ENCODE results near the gene STK32C.
A peak's percentile ranks its signal among the peaks of the same experiment; 100 is the strongest.

STK32C gene

DNA sequence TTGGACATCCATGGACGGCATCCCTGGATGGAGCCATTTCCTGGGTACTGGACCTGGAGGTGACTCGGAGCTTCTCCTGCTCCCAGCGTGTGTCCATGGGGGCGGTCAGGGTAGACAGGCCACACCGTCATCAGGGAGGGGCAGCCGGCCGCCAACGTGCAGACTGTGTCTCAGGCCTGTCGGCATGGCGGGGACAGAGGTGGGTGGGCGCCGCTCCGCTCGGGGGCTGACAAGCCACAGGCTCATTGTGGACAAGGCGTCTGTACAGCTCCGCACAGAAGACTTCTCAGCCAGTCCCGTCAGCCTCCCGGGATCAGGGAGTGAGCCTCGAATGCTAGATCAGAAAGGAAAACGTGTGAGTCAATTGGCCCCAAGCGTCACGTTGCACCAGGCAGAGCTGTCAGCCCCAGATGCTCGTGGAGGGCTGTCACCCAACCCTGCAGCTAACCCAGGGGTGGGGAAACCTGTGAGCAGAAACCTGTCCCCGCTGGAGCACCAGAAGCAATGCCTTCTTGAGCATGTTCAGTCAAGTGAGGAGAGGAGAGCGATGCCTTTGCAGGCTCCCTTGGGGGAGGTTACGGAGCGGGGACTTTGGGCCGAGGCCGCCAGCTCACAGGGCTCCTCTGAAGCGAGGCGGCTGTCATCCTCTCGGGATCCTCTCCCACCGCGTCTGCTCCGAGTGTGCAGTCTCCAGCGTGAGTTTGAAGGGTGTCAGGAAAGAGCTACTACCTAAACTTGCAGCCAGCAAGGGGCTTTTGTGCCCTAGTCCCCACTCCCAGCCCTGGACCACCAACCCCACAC lies 137.0 kb downstream of the STK32C start:
- H3K4me1 Mint-ChIP-seq (ENCODE audit: low read depth): peaks cover 5% of the 10 kb centered on the region
- H3K9me3 Mint-ChIP-seq: no peaks in the 10 kb centered on the region
- no peaks in the 10 kb centered on the region for H3K36me3 Mint-ChIP-seq (ENCODE audit: low read depth)
- H3K4me3 Mint-ChIP-seq: no peak overlapping the region
- H3K27me3 Mint-ChIP-seq: no peaks in the 10 kb centered on the region
- H3K27ac Mint-ChIP-seq: no peak overlapping the region

DNA sequence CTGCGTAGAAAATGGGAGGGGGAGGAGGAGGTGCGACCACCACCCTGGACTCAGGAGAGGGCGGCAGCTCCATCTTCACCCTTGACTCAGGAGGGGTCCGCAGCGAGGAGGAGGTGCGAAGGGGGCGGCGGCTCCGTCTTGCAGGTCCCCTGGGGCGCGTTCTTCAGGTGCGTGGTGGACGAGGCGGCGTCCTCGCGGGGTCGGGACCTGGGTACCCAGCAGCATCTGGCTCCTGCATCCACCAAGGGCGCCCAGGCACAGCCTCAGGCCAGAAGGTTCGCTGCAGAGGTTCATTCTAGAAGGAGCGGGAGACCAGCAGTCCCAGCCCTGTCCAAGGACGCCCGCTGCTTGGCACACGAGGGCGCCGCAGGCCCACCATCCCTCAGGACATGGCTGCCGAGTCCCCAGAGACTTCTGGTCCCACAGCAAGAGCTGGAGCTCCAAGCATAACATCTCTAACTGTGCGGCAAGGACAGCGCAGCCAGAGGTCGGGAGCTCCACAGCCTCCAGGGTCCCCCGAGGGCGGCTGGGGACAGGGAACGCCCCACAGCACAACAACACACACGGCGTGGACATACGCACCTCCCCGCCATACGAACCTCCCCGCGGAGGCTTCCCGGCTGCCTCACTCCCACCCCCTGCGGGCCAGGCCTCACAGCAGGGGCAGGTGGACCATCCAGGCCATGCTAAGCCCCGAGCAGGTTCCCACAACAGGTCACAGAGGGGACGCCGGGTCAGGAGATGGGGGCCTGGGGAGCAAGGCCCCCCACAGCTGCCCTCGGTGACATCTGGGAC lies 137.8 kb downstream of the STK32C start:
- Mint-ChIP-seq H3K9me3 (no peaks in the 10 kb centered on the region), H3K4me1 (ENCODE audit: low read depth) (peaks cover 5% of the 10 kb centered on the region), H3K4me3 (no peak overlapping the region), H3K27ac (no peak overlapping the region), H3K36me3 (ENCODE audit: low read depth) (no peaks in the 10 kb centered on the region), H3K27me3 (no peaks in the 10 kb centered on the region)

DNA sequence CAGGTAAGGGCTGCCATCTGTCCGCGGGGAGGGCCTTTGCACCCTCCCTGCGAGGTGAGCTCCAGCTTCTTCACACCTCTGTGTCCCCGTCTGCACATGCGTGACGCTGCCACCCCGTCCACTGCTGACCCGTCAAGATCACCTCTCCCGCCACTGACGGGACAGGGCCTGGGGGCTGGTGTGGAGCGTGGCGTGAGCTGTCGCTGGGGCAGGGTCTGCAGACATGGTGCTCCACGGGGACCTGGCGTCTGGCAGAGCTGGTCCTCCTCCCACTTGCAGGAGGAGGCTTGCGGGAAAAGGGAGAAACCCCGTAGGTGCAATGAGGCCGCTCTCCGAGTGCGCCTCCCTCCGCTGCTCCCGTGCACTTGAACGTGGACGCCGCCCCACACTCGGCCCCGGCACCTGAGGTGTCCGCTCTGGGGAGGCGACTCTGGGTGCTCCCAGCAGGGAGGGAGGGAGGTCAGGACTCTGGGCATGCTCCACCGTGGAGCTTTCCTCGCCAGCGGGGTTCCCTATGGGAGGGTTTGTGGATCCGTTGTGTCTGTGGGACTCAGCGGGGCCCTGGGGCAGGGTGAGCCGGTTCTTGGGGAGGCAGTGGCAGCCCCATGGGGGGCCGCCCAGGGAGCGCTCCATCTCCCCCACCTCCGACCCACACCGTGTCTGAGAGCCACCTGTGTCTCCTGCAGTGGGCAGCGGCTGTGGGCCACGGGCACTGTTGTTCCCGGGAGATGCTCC lies 138.6 kb downstream of the STK32C start:
- no peak overlapping the region for H3K27ac Mint-ChIP-seq
- H3K27me3 Mint-ChIP-seq: no peaks in the 10 kb centered on the region
- peaks cover 8% of the 10 kb centered on the region for H3K4me1 Mint-ChIP-seq (ENCODE audit: low read depth)
- no peak overlapping the region for H3K4me3 Mint-ChIP-seq
- H3K9me3 Mint-ChIP-seq: no peaks in the 10 kb centered on the region
- H3K36me3 Mint-ChIP-seq (ENCODE audit: low read depth): no peaks in the 10 kb centered on the region

DNA sequence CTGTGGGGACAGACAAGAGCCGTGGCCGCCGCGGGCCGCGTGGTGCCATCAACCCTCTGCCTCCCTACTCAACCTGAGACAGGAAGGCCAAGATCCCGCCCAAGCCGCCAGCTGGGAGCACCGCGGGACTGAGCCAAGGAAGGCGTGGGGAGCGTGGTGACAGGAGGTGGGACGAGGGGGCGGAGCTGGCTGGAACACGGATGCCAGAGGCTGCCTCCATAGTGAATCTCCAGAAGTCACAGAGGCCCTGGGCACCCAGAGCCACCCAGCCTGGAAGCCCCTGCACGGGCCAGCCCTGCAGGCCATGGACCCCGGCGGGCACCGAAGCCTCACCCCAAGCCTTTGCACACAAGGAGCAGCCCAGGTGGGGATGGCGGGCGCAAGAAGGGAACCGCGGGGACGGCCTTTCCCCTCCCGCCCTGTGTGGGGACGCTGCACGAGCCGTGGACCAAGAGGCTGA lies 139.1 kb downstream of the STK32C start:
- H3K4me3 Mint-ChIP-seq: no peak overlapping the region
- H3K27me3 Mint-ChIP-seq: no peaks in the 10 kb centered on the region
- peaks cover 8% of the 10 kb centered on the region for H3K4me1 Mint-ChIP-seq (ENCODE audit: low read depth)
- H3K27ac Mint-ChIP-seq: no peak overlapping the region
- no peaks in the 10 kb centered on the region for H3K9me3 Mint-ChIP-seq
- no peaks in the 10 kb centered on the region for H3K36me3 Mint-ChIP-seq (ENCODE audit: low read depth)

DNA sequence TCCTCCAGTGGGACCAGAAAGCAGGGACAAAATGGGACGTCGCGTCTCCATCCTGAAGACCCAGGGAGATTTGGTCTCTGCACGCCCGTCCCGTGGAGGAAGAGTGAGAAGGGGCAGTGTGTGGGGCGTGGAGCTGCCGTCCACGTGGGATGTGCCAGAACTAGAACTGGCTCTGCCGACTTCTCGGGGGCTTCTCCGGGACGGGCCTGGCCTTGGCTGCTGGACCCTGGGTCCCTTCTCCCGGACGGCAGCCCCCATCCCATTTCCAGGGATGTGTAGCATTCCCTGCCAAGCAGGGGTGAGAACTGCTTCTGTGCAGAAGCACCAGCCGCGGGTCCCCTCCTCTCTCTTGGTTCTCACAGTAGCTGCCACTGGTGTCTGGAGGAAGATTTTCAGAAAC lies 139.8 kb downstream of the STK32C start:
- Mint-ChIP-seq H3K36me3 (ENCODE audit: low read depth) (no peaks in the 10 kb centered on the region), H3K9me3 (no peaks in the 10 kb centered on the region), H3K27ac (no peak overlapping the region), H3K4me3 (no peak overlapping the region), H3K4me1 (ENCODE audit: low read depth) (peaks cover 3% of the 10 kb centered on the region), H3K27me3 (no peaks in the 10 kb centered on the region)

DNA sequence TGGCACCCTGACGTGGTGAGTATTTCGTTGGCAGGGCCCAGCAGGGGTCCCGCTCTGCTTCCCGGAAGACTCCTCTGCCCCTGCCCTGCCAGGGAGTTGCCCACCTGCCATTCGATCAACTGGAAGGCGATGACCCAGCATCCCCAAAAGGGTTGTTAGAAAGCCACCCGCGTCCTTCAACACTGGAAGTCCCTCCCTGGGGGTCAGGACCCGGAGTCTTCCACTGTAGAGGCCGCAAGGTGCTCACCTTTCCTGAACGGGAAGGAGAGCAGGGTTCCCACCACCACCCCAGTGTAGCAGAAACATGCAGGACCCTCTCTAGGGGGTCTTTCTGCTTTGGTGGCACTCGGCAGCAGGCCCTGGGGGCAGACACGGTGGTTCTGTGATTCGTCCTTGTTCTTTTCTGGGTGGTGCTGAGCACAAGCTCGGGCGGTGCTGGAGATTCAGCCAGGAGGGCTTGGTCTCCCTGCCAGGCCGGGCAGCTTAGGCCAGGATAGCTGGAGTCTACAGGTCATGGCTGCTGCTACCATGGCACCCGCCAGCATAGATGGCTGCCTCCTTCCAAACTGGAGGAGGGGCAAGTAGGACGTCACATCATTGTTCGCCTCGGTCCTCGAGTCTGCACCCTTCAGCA lies 140.6 kb downstream of the STK32C start:
- H3K27me3 Mint-ChIP-seq: no peaks in the 10 kb centered on the region
- H3K4me1 Mint-ChIP-seq (ENCODE audit: low read depth): peaks cover 11% of the 10 kb centered on the region
- H3K27ac Mint-ChIP-seq: no peak overlapping the region
- no peaks in the 10 kb centered on the region for H3K9me3 Mint-ChIP-seq
- no peak overlapping the region for H3K4me3 Mint-ChIP-seq
- H3K36me3 Mint-ChIP-seq (ENCODE audit: low read depth): no peaks in the 10 kb centered on the region

DNA sequence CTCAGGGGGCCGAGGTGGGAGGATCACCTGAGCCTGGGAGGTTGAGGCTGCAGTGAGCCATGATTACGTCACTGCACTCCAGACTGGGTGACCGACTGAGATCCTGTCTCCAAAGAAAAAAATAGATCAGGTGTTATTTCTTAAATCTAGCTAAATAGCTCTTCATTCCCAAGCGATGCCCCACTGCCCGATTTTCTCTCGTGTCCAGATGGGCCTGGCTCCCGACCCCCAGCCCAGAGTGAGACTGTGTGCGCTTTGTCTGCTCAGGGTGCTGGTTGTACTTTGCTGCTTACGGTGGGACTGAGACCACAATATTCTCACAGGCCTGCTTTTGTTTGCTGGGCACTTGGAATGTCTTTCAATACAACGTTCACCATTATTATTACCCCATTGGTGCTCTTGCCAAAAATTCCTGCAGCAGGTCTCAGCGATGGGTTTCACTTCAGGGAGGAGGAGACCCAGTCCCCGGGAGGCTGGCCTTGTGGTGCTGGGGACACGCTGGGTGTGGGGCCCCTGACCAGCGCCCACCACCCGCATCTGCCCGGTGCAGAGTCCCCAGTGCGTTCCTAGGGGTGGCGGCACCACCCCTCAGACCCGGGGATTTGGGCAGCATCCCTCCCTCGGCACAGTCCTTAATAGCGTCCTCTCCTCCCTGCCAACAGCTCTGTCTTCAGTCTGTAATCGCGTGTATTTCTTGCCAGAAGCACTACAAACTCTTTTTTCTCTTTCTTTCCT lies 141.4 kb downstream of the STK32C start:
- Mint-ChIP-seq H3K36me3 (ENCODE audit: low read depth) (no peaks in the 10 kb centered on the region), H3K9me3 (no peaks in the 10 kb centered on the region), H3K4me3 (no peak overlapping the region), H3K4me1 (ENCODE audit: low read depth) (peaks cover 13% of the 10 kb centered on the region), H3K27me3 (no peaks in the 10 kb centered on the region), H3K27ac (no peak overlapping the region)

DNA sequence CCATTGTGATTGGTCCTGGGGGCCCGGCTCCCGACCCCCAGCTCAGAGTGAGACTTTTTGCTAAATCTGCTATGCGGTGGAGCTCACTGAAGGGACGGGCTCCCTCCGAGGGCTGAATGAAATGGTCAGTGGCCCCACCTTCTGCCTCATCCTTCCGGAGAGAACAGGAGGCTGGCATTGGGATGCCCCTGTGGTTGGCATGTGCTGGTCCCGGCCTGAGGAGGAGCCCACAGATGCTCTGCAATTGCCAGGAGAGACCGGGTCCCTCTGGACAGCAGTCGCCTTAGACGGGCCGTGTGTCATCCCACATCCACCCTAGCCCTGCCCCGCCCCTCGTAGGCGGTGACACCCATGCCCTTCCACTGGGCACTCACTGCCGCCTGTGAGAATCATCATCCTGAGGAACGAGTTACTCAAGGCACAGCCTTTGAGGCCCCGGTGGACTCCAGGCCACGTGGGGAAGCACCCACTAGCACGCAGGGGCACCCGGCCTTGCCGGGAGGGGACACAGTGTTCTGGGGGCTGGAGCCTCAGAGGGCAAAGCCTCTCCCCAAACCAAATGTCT lies 142.3 kb downstream of the STK32C start:
- Mint-ChIP-seq H3K36me3 (ENCODE audit: low read depth) (no peaks in the 10 kb centered on the region), H3K27ac (no peak overlapping the region), H3K4me3 (no peak overlapping the region), H3K27me3 (no peaks in the 10 kb centered on the region), H3K9me3 (no peaks in the 10 kb centered on the region), H3K4me1 (ENCODE audit: low read depth) (peaks cover 13% of the 10 kb centered on the region)

DNA sequence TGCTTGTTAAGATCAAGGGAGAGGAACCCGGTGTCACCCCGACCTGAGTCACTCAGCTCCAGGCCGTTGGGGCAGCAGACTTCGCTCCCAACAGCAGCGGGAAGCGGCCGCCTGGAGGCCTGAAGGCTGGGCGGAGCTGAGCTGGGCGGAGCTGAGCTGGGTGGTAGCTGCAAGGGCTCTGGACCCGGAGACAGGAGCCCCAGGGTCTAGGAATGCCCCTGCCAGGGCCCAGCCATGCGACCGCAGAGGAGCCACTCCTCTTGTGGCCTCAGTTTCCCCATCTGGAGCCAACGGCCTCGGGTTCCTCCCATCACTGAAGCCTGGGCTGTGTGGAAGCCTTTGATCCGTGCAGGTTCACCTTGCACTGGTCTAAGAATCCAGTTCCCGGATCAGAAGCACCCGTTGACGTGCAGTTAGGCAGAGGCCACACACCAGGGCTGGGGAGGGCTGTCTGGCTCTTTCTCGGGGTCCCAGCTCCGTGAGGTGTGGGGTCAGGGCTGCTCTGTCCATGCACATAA lies 142.9 kb downstream of the STK32C start:
- Mint-ChIP-seq H3K4me3 (no peak overlapping the region), H3K9me3 (no peaks in the 10 kb centered on the region), H3K36me3 (ENCODE audit: low read depth) (no peaks in the 10 kb centered on the region), H3K4me1 (ENCODE audit: low read depth) (peaks cover 13% of the 10 kb centered on the region), H3K27ac (no peak overlapping the region), H3K27me3 (no peaks in the 10 kb centered on the region)

DNA sequence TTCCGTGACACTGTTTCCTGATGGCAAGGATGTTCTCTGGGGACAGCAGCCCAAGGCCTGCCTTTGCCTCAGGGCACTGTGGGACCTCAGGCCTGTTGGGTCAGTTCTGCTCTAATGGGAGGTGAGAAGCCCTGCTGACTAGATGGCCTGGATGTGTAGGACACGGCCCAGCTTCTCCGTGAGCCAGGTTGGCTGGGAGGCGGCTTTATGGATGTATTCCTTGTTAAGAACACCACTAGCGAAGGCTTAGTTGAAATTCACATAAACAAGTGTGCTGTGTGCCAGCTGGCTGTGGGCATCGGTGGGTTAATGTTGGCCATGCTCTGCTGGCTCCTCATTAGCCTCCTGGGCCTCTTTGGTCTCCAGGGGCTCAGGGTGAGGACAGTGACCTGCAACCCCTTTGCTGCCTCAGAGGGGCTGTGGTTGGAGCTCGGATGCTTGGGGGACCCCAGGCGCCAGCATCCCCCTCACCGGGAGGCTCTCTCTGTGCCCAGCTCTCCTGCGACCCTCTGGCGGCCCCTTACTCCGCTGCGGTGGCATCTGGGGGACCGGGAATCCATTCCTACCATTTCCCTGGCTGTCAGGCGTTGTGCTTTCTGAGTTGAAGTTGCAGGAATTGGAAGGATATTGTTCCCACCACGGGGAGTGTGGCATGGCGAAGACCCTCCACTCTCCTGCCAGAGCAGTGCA lies 143.8 kb downstream of the STK32C start:
- Mint-ChIP-seq H3K27ac (no peak overlapping the region), H3K9me3 (no peaks in the 10 kb centered on the region), H3K27me3 (no peaks in the 10 kb centered on the region), H3K4me3 (no peak overlapping the region), H3K4me1 (ENCODE audit: low read depth) (peaks cover 13% of the 10 kb centered on the region), H3K36me3 (ENCODE audit: low read depth) (no peaks in the 10 kb centered on the region)

DNA sequence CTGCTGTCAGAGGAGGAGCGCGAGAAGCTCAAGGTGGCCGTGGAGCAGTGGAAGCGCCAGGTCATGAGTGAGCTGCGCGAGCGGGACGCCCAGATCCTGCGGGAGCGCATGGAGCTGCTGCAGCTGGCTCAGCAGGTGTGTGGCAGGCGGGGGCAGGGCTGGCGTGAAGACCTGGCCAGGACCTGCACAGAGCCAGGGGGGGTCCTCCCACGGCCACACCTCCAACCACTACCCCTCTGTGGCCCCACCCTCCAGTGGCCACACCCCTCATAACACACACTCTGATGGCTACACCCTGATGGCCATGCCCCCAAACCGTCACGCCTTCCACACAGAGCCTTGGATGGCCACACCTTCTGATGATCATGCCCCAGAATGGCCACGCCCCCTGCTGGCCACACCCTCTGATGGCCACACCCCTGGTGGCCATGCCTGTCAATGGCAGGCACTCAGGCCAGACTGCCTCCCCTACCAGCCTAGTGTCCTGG lies 144.4 kb downstream of the STK32C start:
- Mint-ChIP-seq H3K4me1 (ENCODE audit: low read depth) (peaks cover 13% of the 10 kb centered on the region), H3K36me3 (ENCODE audit: low read depth) (no peaks in the 10 kb centered on the region), H3K27ac (no peak overlapping the region), H3K9me3 (no peaks in the 10 kb centered on the region), H3K27me3 (no peaks in the 10 kb centered on the region), H3K4me3 (no peak overlapping the region)

DNA sequence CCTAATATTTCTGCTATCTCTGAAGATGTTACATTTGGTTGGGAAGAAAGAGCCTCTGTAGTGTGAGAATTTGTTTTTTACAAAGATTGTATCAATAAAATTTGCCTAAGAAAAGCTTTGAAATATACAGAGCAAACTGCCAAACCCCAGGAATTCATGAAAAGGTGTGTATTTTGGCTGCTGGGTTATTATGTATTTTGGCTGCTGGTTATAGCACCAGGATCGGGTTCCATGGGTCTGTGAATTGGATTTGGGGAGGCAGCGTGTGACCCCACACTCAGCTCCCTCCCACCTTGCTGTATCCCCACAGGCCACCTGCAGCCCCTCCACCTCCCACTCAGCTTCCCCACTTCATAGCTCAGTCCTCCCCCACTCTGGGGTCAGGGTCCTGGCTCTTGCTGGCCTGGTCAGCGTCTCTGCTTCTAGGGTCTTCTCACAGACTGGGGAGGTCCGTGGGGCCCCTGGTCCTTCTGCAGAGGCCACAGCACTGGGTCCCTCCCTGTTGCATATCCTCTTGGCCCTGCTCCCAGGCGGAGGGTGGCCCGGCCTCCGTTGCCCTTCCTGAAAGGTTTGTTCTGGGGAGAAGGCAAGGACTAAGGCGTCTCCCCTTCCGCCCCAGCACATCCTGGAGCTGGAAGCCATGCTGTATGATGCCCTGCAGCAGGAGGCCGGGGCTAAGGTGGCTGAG lies 145.0 kb downstream of the STK32C start:
- H3K36me3 Mint-ChIP-seq (ENCODE audit: low read depth): no peaks in the 10 kb centered on the region
- H3K27me3 Mint-ChIP-seq: no peaks in the 10 kb centered on the region
- H3K4me1 Mint-ChIP-seq (ENCODE audit: low read depth): peaks cover 13% of the 10 kb centered on the region
- H3K4me3 Mint-ChIP-seq: peak overlapping the region; percentile 25
- no peaks in the 10 kb centered on the region for H3K9me3 Mint-ChIP-seq
- H3K27ac Mint-ChIP-seq: peak overlapping the region; percentile 83
